ENCODE measurements around the gene CCDC126.

- no peak for TF ChIP-seq CTCF (conservative IDR thresholded peaks at IDR 0.05)
- no peak for TF ChIP-seq EZH2 (IDR thresholded peaks at IDR 0.05; ENCODE audit: low read depth)
Measured at GRCh38 chr7:23685731-23686130, 88.5 kb downstream of the CCDC126 start.

Data from PC-9 (cell line).